ENCODE data around the gene SPTBN4. TPM values are rescaled to one million over a fixed set of nuclear protein-coding genes. Genes with fewer than 3 reads are reported as not detected.
"Not testable (repeated sequence)": the region's sequence is repeated elsewhere in the genome, so short reads cannot be mapped to it uniquely, and the experiment has no call there.

Gene SPTBN4
- total RNA-seq, 1 donor from 2014 or later: 0.43 TPM

DNA sequence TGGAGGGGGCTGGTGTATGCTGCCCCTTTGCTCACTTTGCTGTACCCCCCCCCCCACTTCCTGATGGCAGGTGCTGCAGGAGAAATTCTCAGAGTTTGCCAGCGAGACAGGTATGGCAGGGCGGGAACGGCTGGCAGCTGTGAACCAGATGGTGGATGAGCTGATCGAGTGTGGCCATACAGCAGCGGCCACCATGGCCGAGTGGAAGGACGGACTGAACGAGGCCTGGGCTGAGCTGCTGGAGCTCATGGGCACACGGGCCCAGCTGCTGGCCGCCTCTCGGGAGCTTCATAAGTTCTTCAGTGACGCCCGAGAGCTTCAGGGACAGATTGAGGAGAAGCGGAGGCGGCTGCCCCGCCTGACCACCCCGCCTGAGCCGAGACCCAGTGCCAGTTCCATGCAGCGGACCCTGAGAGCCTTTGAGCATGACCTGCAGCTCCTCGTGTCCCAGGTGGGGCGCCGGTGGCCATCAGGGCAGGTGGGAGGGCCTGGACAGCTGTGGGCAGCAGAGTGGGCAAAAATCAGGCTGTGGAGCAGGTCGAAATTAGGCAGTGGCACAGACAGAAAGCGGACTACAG, 90.2 kb downstream of the SPTBN4 start:
- Histone ChIP-seq H3K9me3 (no peaks in the 10 kb centered on the region), H3K4me1 (no peaks in the 10 kb centered on the region), H3K27me3 (no peaks in the 10 kb centered on the region), H3K27ac (no peak overlapping the region), H3K4me3 (no peak overlapping the region), H3K36me3 (no peaks in the 10 kb centered on the region)
- DNase-seq (ENCODE audit: low spot score in 2 of 2): no peak
- TF ChIP-seq, protein P1, sequence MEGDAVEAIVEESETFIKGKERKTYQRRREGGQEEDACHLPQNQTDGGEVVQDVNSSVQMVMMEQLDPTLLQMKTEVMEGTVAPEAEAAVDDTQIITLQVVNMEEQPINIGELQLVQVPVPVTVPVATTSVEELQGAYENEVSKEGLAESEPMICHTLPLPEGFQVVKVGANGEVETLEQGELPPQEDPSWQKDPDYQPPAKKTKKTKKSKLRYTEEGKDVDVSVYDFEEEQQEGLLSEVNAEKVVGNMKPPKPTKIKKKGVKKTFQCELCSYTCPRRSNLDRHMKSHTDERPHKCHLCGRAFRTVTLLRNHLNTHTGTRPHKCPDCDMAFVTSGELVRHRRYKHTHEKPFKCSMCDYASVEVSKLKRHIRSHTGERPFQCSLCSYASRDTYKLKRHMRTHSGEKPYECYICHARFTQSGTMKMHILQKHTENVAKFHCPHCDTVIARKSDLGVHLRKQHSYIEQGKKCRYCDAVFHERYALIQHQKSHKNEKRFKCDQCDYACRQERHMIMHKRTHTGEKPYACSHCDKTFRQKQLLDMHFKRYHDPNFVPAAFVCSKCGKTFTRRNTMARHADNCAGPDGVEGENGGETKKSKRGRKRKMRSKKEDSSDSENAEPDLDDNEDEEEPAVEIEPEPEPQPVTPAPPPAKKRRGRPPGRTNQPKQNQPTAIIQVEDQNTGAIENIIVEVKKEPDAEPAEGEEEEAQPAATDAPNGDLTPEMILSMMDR (IDR thresholded peaks at IDR 0.05): no peak
- intact Hi-C loops (cut with DNase I): no loop called here

DNA sequence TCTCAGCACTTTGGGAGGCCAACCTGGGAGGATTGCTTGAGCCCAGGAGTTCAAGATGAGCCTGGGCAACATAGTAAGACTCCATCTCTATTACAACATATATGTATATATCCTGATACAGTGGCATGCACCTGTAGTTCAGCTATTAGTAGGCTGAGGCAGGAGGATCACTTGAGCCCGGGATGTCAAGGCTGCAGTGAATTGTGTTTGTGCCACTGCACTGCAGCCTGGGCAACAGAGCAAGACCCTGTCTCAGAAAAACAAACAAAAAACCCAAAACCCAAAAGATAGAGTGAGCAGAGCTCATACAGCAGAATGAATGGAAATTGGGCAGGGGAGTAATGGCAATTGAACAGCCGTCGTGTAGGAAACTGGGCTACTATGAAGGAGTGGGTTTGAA, 92.6 kb downstream of the SPTBN4 start:
- Histone ChIP-seq H3K27ac (no peak overlapping the region), H3K4me3 (no peak overlapping the region), H3K27me3 (no peaks in the 10 kb centered on the region), H3K36me3 (no peaks in the 10 kb centered on the region), H3K9me3 (no peaks in the 10 kb centered on the region), H3K4me1 (no peaks in the 10 kb centered on the region)
- intact Hi-C loops (cut with DNase I): no loop called here
- TF ChIP-seq, protein P1 (IDR thresholded peaks at IDR 0.05): no peak
- no peak for DNase-seq (ENCODE audit: low spot score in 2 of 2)

DNA sequence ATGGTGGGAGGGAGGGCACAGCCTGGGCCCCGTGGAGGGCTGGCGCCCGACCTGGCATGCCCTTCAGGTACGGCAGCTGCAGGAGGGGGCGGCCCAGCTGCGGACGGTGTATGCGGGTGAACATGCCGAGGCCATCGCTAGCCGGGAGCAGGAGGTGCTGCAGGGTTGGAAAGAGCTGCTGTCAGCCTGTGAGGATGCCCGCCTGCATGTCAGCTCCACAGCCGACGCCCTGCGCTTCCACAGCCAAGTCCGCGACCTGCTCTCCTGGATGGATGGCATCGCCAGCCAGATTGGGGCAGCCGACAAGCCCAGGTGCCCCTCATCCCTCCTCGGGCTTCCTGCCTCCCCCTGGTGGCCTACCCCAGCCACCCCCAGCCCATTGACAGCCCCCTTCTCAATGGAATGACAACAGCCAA, 93.3 kb downstream of the SPTBN4 start:
- no peaks in the 10 kb centered on the region for H3K27me3 ChIP-seq
- intact Hi-C loops (cut with DNase I): no loop called here
- TF ChIP-seq, protein P1 (IDR thresholded peaks at IDR 0.05): no peak
- H3K9me3 ChIP-seq: no peaks in the 10 kb centered on the region
- DNase-seq (ENCODE audit: low spot score in 2 of 2): no peak
- H3K27ac ChIP-seq: no peak overlapping the region
- H3K36me3 ChIP-seq: no peaks in the 10 kb centered on the region
- H3K4me3 ChIP-seq: no peak overlapping the region
- no peaks in the 10 kb centered on the region for H3K4me1 ChIP-seq

DNA sequence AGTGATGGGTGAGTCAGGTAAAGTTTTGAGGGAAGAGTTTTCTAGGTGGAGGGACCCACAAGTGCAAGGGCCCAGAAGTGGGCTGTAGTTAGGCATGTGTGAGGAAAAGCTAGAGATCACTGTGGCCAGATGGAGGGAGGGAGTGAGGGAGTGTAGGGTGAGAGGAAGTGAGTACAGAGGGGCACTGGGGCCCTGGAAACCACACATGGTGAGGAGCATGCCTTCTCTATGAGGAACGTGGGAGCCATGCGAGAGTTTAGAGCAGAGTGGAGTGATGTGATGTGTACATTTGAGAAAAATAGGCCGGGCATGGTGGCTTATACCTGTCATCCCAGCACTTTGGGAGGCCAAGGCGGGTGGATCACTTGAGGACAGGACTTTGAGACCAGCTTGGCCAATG, 95.1 kb downstream of the SPTBN4 start:
- Histone ChIP-seq H3K4me3 (no peak overlapping the region), H3K36me3 (no peaks in the 10 kb centered on the region), H3K4me1 (no peaks in the 10 kb centered on the region), H3K27ac (no peak overlapping the region), H3K9me3 (no peaks in the 10 kb centered on the region), H3K27me3 (peaks cover 11% of the 10 kb centered on the region)
- intact Hi-C loops (cut with DNase I): no loop called here
- no peak for DNase-seq (ENCODE audit: low spot score in 2 of 2)
- TF ChIP-seq, protein P1 (IDR thresholded peaks at IDR 0.05): no peak

DNA sequence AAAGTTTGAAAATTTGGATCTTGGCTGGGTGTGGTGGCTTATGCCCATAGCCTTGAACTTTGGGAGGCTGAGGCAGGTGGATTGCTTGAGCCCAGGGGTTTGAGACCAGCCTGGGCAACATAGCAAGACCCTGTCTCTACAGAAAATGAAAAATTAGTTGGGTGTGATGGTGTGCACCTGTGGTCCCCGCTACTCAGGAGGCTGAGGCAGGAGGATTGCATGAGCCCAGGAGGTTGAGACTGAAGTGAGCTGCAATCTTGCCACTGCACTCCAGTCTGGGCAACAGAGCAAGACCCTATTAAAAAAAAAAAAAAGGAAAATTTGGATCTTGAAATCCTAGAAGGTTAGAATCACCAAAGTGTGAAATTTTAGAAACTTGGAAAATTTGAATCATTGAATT, 97.7 kb downstream of the SPTBN4 start:
- H3K36me3 ChIP-seq; DNase-seq (ENCODE audit: low spot score in 2 of 2); H3K9me3 ChIP-seq; H3K27ac ChIP-seq; H3K4me3 ChIP-seq; intact Hi-C loops (cut with DNase I); H3K4me1 ChIP-seq: not testable (repeated sequence)
- H3K27me3 ChIP-seq: peaks cover 20% of the 10 kb centered on the region

DNA sequence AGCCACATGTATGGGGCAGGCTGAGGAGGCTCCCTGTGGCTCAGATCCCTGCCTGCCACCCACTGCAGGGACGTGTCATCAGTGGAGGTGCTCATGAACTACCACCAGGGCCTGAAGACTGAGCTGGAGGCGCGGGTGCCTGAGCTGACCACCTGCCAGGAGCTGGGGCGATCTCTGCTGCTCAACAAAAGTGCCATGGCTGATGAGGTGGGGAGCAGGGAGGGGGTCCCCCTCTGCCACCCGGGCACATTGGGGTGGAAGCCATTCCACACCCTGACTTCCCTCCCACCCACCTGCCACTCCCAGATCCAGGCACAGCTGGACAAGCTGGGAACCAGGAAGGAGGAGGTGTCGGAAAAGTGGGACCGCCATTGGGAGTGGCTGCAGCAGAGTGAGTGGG, 98.6 kb downstream of the SPTBN4 start:
- no peak overlapping the region for H3K27ac ChIP-seq
- H3K9me3 ChIP-seq: no peaks in the 10 kb centered on the region
- intact Hi-C loops (cut with DNase I): no loop called here
- H3K4me1 ChIP-seq: peaks cover 2 to 11% of the 10 kb centered on the region in 2 donors
- TF ChIP-seq, protein P1 (IDR thresholded peaks at IDR 0.05): no peak
- no peak overlapping the region for H3K4me3 ChIP-seq
- no peaks in the 10 kb centered on the region for H3K36me3 ChIP-seq
- H3K27me3 ChIP-seq: peaks cover 20% of the 10 kb centered on the region
- no peak for DNase-seq (ENCODE audit: low spot score in 2 of 2)
